Mucosa of gallbladder (tissue), 1 donor: Measurements from ENCODE around the gene OR7G1. TPM values are rescaled to one million over a fixed set of nuclear protein-coding genes. Genes with fewer than 3 reads are reported as not detected.

ENCODE experiments used
- DNase-seq: peaks from one replicate; pipeline ENCODE4 v3.0.0-alpha.2; 2020; ENCODE audit warnings: low spot score
- total RNA-seq: library from RNA; stranded (reverse); gene quantifications from one replicate; pipeline ENCODE4 v1.2.1, GENCODE V29; 2021
- donor health status: DM: no; HTN: no; CAD: no.

The OR7G1 gene, protein sequence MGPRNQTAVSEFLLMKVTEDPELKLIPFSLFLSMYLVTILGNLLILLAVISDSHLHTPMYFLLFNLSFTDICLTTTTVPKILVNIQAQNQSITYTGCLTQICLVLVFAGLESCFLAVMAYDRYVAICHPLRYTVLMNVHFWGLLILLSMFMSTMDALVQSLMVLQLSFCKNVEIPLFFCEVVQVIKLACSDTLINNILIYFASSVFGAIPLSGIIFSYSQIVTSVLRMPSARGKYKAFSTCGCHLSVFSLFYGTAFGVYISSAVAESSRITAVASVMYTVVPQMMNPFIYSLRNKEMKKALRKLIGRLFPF
- total RNA-seq = not detected

DNA sequence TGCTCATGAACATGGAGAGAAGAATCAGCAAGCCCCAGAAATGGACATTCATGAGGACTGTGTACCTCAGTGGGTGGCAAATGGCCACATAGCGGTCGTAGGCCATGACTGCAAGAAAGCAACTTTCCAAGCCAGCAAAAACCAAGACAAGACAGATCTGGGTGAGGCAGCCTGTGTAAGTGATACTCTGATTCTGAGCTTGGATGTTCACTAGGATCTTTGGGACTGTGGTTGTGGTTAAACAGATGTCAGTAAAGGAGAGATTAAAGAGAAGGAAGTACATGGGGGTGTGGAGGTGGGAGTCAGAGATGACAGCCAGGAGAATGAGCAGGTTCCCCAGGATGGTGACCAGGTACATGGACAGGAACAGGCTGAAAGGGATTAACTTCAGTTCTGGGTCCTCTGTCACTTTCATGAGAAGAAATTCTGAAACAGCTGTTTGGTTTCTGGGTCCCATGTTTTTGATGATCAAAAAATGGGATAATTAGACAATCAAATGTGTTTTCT lies at the start of gene OR7G1:
Gene OR7G1, minus strand, starts transcription at position 457 of the 507 bp plus-strand sequence. Its CDS starts 0 bp downstream, at position 457.
- DNase-seq = no peak

GRCh38 chr19:9165261-9165660 lies 49.7 kb upstream of the OR7G1 start:
- no peak for DNase-seq

- no peak for DNase-seq
Measured at GRCh38 chr19:9161427-9161826, 45.9 kb upstream of the OR7G1 start.

DNA sequence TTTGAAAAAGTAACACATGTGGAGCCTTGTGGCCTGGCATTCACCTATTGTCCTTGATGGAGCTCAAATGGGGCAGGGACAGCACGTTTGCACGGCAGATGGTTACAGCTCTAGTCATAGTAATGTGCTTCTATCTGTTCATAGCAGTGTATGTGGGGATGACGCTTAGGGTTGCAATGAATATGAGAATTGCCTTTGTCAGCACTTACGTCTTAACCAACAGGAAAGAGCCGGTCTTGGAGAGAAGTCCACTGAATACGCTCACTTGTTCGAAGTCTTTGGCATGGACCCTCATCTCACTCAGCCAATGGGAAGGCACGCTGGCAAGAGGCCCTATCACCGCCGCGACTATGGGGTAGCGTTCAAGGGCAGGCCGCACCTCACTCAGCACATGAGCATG lies 44.3 kb upstream of the OR7G1 start:
- DNase-seq = no peak

- DNase-seq = no peak
Measured at GRCh38 chr19:9156304-9156703, 40.7 kb upstream of the OR7G1 start.

DNA sequence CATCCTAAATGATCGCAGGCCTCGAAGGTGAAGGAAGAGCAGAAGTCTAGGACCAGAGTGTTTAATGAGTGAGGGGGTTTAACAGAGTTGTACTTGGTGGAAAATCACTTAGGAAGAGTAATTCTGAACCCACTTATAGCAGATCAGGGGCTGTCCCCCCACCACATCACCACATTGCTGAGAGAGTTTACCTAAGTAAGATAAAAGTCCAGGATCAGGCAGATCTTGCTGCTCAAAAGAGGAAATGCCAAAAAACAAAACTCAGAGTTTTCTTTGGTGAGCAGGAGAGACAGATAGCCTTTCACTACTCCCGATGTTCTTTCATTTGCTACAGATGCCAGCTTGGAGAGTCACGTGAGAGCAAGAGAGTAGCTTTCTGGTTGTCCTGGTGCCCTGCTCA lies 40.0 kb upstream of the OR7G1 start:
- DNase-seq = no peak

DNA sequence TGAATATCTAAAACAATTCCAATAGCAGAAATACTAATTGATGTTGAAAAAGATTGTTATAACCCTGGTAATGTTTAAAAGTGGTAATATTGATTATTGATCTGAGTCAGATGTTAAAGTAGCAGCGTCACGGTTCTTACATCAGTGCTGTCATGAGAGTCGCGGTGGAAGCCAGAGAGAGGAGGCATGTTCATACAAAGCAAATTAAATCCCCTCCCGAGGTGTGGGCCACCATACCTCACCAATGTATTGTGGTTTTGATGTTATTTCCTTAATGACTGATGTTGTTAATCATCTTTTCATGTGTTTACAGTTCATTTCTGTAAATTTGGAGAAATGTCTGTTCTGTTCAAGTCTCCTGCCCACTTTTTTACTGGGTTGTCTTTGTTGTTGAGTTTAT lies 35.8 kb upstream of the OR7G1 start:
- DNase-seq = no peak

DNA sequence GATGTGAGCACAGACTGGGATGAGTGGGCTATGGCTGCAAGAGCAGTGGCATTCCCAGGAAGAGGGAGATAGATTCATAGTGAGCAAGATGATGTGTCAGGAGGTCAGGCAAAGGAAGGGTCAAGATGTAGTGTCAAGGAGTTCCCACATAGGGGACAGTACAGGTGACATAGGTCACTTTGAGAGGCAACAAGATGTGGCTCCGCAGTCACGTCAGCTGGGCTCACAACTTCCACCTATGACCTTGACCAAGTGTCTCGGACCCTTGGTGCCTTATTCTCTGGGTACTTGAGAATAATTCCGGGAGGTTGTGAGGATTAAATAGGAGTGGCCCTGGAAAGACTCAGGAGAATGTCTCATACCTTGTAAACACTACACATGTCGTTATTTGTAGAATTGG lies 35.1 kb upstream of the OR7G1 start:
- no peak for DNase-seq

DNA sequence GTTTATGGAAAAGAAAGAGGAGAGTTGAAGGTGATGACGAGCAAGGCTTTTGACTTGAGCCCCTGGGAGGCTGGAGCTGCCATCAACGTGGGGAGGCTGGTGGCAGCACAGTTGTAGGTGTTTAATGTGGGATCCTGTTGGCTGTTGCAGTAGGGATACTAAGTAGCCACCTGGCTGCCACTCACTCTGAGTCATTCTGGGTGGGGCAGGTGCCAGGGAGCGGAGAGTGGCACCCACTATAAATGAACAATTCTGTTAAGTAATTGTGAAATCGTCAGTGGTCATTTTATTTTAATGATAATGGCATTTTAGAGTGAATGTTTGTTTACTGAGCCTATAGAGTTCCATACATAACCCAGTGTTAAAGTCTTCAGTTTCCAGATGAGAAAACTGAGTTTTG lies 34.4 kb upstream of the OR7G1 start:
- DNase-seq = no peak

DNA sequence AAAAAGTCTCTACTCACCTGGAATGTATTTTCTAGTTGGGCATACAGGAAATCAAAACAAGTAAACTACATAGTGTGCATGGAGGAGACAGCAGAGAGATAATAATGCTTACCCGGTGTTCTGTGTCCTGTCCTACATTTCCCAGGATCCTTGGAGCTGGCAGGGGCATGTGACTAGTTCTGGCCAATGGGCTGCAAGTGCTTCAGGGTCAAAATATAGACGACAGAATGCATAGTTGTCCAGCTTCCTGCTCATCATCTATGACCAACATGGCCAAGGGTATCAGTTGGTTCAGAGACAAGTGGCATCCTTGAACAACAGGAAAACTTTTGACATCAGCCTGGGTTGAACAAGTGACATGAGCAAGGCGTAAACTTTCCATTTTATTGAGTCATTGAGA lies 33.1 kb upstream of the OR7G1 start:
- no peak for DNase-seq

- DNase-seq = no peak
Measured at GRCh38 chr19:9146882-9147281, 31.3 kb upstream of the OR7G1 start.

DNA sequence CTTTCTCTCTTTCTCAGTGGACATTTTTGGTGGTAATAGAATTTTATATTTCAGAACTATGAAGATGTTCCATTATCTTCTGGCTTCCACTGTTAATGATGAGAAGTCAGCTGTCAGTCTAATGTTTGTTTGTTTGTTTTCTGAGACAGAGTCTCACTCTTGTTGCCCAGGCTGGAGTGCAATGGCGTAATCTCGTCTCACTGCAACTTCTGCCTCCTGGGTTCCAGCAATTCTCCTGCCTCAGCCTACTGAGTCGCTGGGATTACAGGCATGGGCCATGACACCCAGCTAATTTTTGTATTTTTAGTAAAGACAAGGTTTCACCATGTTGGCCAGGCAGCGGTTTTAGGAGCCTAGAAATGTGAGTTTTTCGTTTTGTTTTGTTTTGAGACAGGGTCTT lies 29.4 kb upstream of the OR7G1 start:
- DNase-seq = no peak

- DNase-seq = peak; percentile 96
Measured at GRCh38 chr19:9140159-9140874, 24.8 kb upstream of the OR7G1 start, which contains the start of gene ZNF317. ZNF317 (plus strand) TSS chr19:9140397; CDS start chr19:9156017, 15,620 bp downstream.

DNA sequence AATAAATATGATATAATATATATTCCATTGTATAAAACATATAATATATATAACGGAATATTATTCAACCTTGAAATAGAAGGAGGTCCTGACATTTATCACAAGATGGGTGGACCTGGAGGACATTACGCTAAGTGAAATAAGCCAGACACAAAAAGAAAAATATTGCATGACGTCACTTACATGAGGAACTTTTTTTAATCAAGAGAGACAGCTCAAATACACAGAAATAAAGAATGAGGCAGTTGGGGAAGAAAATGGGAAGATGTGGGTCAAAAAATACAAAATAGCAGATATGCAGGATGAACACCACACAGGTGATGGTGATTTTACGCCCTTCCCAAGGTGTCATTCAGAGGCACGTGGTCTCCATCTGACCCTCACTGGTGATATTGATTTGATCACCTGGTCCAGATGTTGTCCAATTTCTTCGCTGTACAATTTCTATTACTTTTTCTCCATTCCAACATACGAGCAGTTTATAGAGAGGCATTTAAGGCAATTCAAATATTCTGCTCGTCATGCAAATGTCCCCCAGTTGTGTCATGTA lies 24.1 kb upstream of the OR7G1 start:
- DNase-seq = no peak

DNA sequence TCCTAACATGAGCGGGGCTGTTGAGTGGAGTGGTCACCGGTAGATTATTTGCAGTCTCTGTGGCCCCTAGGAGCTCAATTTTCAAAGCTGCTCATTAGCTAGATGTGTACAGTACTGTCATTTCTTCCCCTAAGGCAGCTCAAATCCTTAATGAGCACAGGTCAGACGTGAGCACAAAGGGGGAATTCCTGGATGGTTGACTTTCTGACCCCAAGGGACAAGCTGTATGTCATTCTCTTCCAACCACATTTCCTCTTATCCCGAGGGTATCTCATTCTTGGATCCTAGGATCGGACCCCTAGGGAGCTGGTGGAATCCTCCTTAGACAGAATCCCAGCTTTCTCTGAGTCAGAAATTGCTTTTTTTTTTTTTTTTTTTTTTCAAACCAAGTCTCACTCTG lies 16.9 kb upstream of the OR7G1 start:
- no peak for DNase-seq

GRCh38 chr19:9130965-9131364 lies 15.4 kb upstream of the OR7G1 start:
- no peak for DNase-seq

GRCh38 chr19:9128171-9128570 lies 12.6 kb upstream of the OR7G1 start:
- DNase-seq = no peak

- no peak for DNase-seq
Measured at GRCh38 chr19:9126900-9127405, 11.4 kb upstream of the OR7G1 start, which contains the start of gene OR7G3. OR7G3 (minus strand) TSS chr19:9126950; CDS start chr19:9126950, 0 bp downstream.

DNA sequence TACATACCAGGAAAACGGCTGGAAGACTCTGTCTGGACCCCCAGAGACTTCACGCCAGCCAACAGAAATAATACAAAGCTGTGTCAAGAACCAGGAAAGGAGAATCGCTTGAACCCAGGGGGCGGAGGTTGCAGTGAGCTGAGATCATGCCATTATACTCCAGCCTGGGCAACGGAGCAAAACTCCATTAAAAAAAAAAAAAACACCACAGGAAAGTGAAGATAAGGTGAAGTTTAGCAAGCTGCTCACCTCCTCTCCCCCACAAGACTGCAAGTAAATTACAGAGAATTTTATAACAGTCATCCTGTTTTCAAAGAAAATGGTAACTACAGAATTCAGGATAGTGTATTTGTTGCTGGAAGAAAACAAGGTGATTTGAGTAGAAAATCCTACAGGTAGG lies 984 bp upstream of the OR7G1 start:
- no peak for DNase-seq

DNA sequence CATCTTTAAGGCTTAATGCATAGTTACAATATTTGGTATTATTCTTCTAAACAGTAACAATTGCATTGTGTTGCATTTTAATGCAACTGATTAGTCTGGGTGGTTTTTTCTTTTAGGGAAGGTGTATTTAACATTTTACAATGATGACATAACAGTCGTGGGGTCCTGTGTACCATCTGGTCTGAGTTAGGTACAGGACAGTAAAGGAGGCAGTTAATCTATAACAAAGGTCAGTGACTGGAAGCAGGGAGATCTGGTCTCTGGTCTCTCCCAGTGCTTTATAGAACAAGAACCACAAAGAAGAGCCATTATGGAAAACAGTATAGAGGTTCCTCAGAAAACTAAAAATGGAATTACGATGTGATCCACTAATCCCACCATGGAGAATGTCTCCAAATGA lies 5.6 kb downstream of the OR7G1 start:
- no peak for DNase-seq

DNA sequence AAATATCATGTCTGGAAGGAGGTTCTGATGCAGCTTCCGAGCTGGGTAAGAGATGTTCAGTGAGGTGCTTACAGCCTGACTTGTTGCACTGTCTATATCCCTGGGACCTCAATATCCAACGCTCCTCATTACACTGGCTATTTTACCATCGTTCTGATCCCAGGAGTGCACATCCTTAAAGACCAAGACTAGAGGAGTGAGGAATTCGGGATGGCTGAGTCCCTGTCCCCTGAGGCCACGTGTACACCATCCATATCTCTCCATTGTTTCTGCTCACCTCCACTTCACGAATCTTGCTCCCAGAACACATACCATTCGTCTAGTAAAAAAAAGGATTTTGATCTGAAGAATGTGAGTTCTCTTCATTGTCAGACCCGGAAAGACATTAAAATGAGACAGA lies 8.2 kb downstream of the OR7G1 start, which contains the start of gene OR7G2:
Gene OR7G2, minus strand, starts transcription at position 101 of the 400 bp plus-strand sequence. CDS start 4,232 bp downstream, outside the sequence.
- DNase-seq = no peak

DNA sequence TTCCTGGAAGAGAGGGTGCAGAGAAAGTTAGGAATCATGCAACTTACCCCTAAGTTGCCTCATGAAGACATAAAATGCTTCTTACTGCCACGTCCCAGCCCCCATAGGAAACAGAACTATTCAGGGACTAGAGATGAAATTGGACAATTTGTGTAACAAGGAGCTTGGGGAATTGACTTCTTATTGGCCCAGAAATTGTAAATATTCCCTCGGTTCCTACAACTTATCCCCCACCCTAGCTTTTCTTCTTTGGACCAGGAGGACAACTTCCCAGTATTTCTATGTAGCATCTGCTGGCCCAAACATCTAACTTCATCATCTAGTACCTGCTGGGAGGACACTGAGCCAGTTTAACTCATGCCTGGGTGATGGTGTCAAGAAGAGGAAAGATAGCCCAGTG lies 28.8 kb downstream of the OR7G1 start, which contains the start of gene OR1M1:
Gene OR1M1, plus strand, starts transcription at position 301 of the 400 bp plus-strand sequence. CDS start 6,184 bp downstream, outside the sequence.
- DNase-seq = no peak
